WTC11 (cell line): ENCODE measurements around the gene LIMS1. TPM values are rescaled to one million over a fixed set of nuclear protein-coding genes. Genes with fewer than 3 reads are reported as not detected.

Source experiments
- ATAC-seq: fragments of 200-7000 bp; cut with Tn5 transposase; 2 replicates; pipeline ENCODE4 v1.10.0; 2021; ENCODE audit warnings: mild to moderate bottlenecking, moderate library complexity
- CTCF ChIA-PET: fragments of 300-600 bp; sonication (Branson Sonifier 250); formaldehyde crosslinking; loops from one replicate; lab custom pipeline; 2021; ENCODE audit warnings: antibody characterized with exemption; lab: Charles Lee
- POLR2A ChIA-PET: fragments of 350-600 bp; sonication (Branson Sonifier 250); formaldehyde crosslinking; loops from one replicate; lab custom pipeline; 2021; ENCODE audit warnings: antibody characterized with exemption; lab: Charles Lee
- DNase-seq: peaks from one replicate; pipeline ENCODE4 v3.0.0; 2021; ENCODE audit warnings: low spot score
- H3K27ac Mint-ChIP-seq: 2 replicates; pipeline ENCODE4 v1.8.0; 2021; ENCODE audit warnings: mixed read lengths
- H3K27me3 Mint-ChIP-seq: 2 replicates; pipeline ENCODE4 v1.8.0; 2021; ENCODE audit warnings: low read depth, mild to moderate bottlenecking, moderate library complexity, mixed read lengths
- H3K36me3 Mint-ChIP-seq: 2 replicates; pipeline ENCODE4 v1.8.0; 2021; ENCODE audit warnings: mixed read lengths
- H3K4me1 Mint-ChIP-seq: 2 replicates; pipeline ENCODE4 v1.8.0; 2022; ENCODE audit warnings: mixed read lengths
- H3K4me3 Mint-ChIP-seq: 2 replicates; pipeline ENCODE4 v1.8.0; 2021; ENCODE audit warnings: mild to moderate bottlenecking, moderate library complexity, mixed read lengths
- H3K9me3 Mint-ChIP-seq: 2 replicates; pipeline ENCODE4 v1.8.0; 2021; ENCODE audit warnings: mixed read lengths
- FOXK1 ChIP-seq: sonication (generic); formaldehyde crosslinking; IDR thresholded peaks from 2 replicates; pipeline ENCODE4 v1.8.0; 2022; ENCODE audit warnings: mild to moderate bottlenecking, moderate library complexity, missing genetic modification reagents
- JUN ChIP-seq: sonication (generic); formaldehyde crosslinking; IDR thresholded peaks from 2 replicates; pipeline ENCODE4 v1.8.0; 2023; ENCODE audit warnings: mild to moderate bottlenecking, missing genetic modification reagents
- KAT7 ChIP-seq: sonication (generic); formaldehyde crosslinking; IDR thresholded peaks from 2 replicates; pipeline ENCODE4 v1.8.1; 2023; ENCODE audit warnings: missing genetic modification reagents, mild to moderate bottlenecking, borderline replicate concordance
- NFE2L1 ChIP-seq: sonication (generic); formaldehyde crosslinking; IDR thresholded peaks from 2 replicates; pipeline ENCODE4 v1.8.1; 2023; ENCODE audit warnings: missing genetic modification reagents
- SMAD4 ChIP-seq: sonication (generic); formaldehyde crosslinking; IDR thresholded peaks from 2 replicates; pipeline ENCODE4 v1.8.0; 2022; ENCODE audit warnings: mild to moderate bottlenecking, missing genetic modification reagents
- TP53 ChIP-seq: sonication (generic); formaldehyde crosslinking; IDR thresholded peaks from 2 replicates; pipeline ENCODE4 v1.8.1; 2023; ENCODE audit warnings: mild to moderate bottlenecking, missing genetic modification reagents
- ZNF317 ChIP-seq: sonication (generic); formaldehyde crosslinking; IDR thresholded peaks from 2 replicates; pipeline ENCODE4 v1.8.1; 2023; ENCODE audit warnings: low read depth, mild to moderate bottlenecking, moderate library complexity, missing genetic modification reagents, borderline replicate concordance
- ZNF423 ChIP-seq: fragments of 250-450 bp; sonication (Bioruptor Pico); IDR thresholded peaks from 2 replicates; pipeline ENCODE4 v2.1.2; 2022; ENCODE audit warnings: mild to moderate bottlenecking, moderate library complexity
- total RNA-seq: library from RNA; stranded (reverse); gene quantifications from 3 replicates; pipeline ENCODE4 v1.2.3, GENCODE V29; 2021
- TF ChIP-seq, protein P1 (sequence below): sonication (generic); formaldehyde crosslinking; IDR thresholded peaks from 2 replicates; pipeline ENCODE4 v1.8.0; 2022; ENCODE audit warnings: mild to moderate bottlenecking, missing genetic modification reagents
- TF ChIP-seq, protein P2 (sequence below): fragments of 250-450 bp; sonication (Bioruptor Pico); IDR thresholded peaks from 2 replicates; pipeline ENCODE4 v1.9.0; 2021; ENCODE audit warnings: moderate library complexity, mild to moderate bottlenecking, inconsistent platforms, borderline replicate concordance
- TF ChIP-seq, protein P3 (sequence below): sonication (generic); formaldehyde crosslinking; IDR thresholded peaks from 2 replicates; pipeline ENCODE4 v1.8.1; 2022; ENCODE audit warnings: low read depth, mild to moderate bottlenecking, moderate library complexity, missing genetic modification reagents, borderline replicate concordance
- TF ChIP-seq, protein P4 (sequence below): fragments of 250-450 bp; sonication (Bioruptor Pico); IDR thresholded peaks from 2 replicates; pipeline ENCODE4 v1.9.0; 2021; ENCODE audit warnings: mild to moderate bottlenecking, borderline replicate concordance
- TF ChIP-seq, protein P5 (sequence below): fragments of 250-450 bp; sonication (Bioruptor Pico); IDR thresholded peaks from 2 replicates; pipeline ENCODE4 v1.9.0; 2021; ENCODE audit warnings: mild to moderate bottlenecking
- TF ChIP-seq, protein P6 (sequence below): sonication (generic); formaldehyde crosslinking; IDR thresholded peaks from 2 replicates; pipeline ENCODE4 v1.8.1; 2022; ENCODE audit warnings: mild to moderate bottlenecking, missing genetic modification reagents, moderate library complexity, borderline replicate concordance

Gene LIMS1
- total RNA-seq, 1 experiment from 2014 or later = 50.6 TPM

DNA sequence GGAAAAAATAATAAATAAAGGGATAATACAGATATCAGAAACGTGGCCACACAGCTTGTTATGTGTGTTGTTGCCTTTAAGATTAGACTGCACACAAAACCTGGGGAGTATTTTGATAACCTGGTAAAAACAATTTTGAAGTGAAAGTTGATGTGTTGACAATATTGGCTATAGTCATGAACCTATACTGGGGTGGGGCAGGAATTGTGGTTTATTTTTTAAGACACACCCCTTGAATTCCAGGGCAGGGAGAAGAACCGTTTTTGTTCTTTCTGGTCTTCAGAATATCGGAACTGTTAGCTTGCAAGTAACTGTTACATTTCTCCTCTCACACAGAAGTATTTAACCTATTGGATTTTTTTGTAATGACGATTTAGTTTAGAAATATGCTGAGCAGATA lies 80.4 kb downstream of the LIMS1 start (continued):
- TF ChIP-seq, protein P1, sequence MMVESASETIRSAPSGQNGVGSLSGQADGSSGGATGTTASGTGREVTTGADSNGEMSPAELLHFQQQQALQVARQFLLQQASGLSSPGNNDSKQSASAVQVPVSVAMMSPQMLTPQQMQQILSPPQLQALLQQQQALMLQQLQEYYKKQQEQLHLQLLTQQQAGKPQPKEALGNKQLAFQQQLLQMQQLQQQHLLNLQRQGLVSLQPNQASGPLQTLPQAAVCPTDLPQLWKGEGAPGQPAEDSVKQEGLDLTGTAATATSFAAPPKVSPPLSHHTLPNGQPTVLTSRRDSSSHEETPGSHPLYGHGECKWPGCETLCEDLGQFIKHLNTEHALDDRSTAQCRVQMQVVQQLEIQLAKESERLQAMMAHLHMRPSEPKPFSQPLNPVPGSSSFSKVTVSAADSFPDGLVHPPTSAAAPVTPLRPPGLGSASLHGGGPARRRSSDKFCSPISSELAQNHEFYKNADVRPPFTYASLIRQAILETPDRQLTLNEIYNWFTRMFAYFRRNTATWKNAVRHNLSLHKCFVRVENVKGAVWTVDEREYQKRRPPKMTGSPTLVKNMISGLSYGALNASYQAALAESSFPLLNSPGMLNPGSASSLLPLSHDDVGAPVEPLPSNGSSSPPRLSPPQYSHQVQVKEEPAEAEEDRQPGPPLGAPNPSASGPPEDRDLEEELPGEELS = no peak
- TF ChIP-seq TP53 (CRISPR knock-in tag) = no peak

DNA sequence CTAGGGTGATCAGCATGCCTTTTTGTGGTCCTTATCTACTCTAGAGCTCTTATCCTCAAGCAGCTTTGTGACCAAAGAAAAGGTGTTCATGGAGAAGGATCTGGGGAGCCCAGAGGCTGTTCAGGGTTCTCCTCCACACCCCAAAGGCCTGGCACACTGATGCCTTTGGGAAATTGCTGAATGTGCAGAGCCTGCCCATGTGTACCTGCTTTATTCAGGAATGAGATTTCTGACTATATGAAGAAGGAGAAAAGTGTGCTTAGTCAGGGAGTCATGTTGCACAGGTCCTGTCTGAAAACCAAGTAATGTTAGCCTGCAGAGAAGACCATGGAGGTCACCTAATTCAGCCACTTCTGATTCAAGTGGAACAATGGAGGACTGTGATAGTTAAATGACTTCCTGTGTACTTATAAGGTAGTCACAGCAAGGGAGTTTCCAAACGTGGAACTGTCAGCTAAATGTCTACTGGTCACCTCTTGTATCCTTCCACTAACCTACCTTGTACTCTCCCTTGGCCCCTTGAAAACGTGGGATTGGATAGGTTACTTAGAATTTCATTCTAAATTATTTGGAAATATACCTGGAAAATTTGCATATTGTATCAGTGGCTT lies 81.3 kb downstream of the LIMS1 start:
- no peak overlapping the region for H3K27ac Mint-ChIP-seq
- H3K4me1 Mint-ChIP-seq = peaks cover 44% of the 10 kb centered on the region
- TF ChIP-seq ZNF423 (no peak), NFE2L1 (CRISPR knock-in tag) (no peak), FOXK1 (CRISPR knock-in tag) (no peak)
- TF ChIP-seq, protein P2, sequence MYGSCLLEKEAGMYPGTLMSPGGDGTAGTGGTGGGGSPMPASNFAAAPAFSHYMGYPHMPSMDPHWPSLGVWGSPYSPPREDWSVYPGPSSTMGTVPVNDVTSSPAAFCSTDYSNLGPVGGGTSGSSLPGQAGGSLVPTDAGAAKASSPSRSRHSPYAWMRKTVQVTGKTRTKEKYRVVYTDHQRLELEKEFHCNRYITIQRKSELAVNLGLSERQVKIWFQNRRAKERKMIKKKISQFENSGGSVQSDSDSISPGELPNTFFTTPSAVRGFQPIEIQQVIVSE = no peak
- TF ChIP-seq, protein P3, sequence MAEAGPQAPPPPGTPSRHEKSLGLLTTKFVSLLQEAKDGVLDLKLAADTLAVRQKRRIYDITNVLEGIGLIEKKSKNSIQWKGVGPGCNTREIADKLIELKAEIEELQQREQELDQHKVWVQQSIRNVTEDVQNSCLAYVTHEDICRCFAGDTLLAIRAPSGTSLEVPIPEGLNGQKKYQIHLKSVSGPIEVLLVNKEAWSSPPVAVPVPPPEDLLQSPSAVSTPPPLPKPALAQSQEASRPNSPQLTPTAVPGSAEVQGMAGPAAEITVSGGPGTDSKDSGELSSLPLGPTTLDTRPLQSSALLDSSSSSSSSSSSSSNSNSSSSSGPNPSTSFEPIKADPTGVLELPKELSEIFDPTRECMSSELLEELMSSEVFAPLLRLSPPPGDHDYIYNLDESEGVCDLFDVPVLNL (CRISPR knock-in tag) = no peak
- no peak overlapping the region for H3K4me3 Mint-ChIP-seq
- no peaks in the 10 kb centered on the region for H3K36me3 Mint-ChIP-seq
- ATAC-seq (no peak), DNase-seq (no peak)
- ChIA-PET CTCF (interaction anchor here (0.7 to 4.8 kb wide), 2 partner anchors 21 kb away, joined by 4 to 46 read pairs; no protein-coding TSS in a partner anchor), POLR2A (no interaction called here)
- H3K9me3 Mint-ChIP-seq = no peaks in the 10 kb centered on the region
- H3K27me3 Mint-ChIP-seq = no peaks in the 10 kb centered on the region

DNA sequence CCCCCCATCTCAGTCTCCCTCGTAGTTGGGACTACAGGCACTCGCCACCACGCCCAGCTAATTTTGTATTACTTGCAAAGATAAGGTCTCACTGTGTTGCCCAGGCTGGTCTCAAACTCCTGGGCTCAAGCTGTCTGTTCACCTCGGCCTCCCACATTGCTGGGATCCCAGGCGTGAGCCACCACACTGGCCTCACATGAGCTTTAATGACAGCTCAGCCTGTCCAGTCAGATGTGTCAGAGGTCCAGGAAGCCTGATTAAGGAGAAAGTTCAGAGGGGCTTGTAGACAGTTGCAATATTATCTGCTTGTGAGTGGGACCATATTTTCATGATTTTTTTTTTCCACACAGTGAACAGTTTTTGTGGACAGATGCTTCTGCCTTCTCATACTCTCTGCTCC lies 82.0 kb downstream of the LIMS1 start:
- Mint-ChIP-seq H3K9me3 (no peaks in the 10 kb centered on the region), H3K4me1 (peaks cover 50% of the 10 kb centered on the region), H3K4me3 (no peak overlapping the region), H3K36me3 (no peaks in the 10 kb centered on the region), H3K27me3 (no peaks in the 10 kb centered on the region), H3K27ac (no peak overlapping the region)
- TF ChIP-seq, protein P4, sequence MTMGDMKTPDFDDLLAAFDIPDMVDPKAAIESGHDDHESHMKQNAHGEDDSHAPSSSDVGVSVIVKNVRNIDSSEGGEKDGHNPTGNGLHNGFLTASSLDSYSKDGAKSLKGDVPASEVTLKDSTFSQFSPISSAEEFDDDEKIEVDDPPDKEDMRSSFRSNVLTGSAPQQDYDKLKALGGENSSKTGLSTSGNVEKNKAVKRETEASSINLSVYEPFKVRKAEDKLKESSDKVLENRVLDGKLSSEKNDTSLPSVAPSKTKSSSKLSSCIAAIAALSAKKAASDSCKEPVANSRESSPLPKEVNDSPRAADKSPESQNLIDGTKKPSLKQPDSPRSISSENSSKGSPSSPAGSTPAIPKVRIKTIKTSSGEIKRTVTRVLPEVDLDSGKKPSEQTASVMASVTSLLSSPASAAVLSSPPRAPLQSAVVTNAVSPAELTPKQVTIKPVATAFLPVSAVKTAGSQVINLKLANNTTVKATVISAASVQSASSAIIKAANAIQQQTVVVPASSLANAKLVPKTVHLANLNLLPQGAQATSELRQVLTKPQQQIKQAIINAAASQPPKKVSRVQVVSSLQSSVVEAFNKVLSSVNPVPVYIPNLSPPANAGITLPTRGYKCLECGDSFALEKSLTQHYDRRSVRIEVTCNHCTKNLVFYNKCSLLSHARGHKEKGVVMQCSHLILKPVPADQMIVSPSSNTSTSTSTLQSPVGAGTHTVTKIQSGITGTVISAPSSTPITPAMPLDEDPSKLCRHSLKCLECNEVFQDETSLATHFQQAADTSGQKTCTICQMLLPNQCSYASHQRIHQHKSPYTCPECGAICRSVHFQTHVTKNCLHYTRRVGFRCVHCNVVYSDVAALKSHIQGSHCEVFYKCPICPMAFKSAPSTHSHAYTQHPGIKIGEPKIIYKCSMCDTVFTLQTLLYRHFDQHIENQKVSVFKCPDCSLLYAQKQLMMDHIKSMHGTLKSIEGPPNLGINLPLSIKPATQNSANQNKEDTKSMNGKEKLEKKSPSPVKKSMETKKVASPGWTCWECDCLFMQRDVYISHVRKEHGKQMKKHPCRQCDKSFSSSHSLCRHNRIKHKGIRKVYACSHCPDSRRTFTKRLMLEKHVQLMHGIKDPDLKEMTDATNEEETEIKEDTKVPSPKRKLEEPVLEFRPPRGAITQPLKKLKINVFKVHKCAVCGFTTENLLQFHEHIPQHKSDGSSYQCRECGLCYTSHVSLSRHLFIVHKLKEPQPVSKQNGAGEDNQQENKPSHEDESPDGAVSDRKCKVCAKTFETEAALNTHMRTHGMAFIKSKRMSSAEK (CRISPR knock-in tag) = no peak
- TF ChIP-seq JUN (CRISPR knock-in tag) = no peak
- no peak for TF ChIP-seq KAT7 (CRISPR knock-in tag)
- TF ChIP-seq ZNF317 (CRISPR knock-in tag) = no peak
- TF ChIP-seq, protein P5, sequence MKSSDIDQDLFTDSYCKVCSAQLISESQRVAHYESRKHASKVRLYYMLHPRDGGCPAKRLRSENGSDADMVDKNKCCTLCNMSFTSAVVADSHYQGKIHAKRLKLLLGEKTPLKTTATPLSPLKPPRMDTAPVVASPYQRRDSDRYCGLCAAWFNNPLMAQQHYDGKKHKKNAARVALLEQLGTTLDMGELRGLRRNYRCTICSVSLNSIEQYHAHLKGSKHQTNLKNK (CRISPR knock-in tag) = no peak
- TF ChIP-seq SMAD4 (CRISPR knock-in tag) = no peak
- TF ChIP-seq, protein P6, sequence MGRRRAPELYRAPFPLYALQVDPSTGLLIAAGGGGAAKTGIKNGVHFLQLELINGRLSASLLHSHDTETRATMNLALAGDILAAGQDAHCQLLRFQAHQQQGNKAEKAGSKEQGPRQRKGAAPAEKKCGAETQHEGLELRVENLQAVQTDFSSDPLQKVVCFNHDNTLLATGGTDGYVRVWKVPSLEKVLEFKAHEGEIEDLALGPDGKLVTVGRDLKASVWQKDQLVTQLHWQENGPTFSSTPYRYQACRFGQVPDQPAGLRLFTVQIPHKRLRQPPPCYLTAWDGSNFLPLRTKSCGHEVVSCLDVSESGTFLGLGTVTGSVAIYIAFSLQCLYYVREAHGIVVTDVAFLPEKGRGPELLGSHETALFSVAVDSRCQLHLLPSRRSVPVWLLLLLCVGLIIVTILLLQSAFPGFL (CRISPR knock-in tag) = no peak
- DNase-seq (no peak), ATAC-seq (no peak)
- ChIA-PET CTCF (interaction anchor here (1.0 to 4.8 kb wide), 2 partner anchors 10 to 21 kb away, joined by 3 to 46 read pairs; no protein-coding TSS in a partner anchor), POLR2A (no interaction called here)
